Measurements from ENCODE around the gene TULP3.

Gene TULP3

GRCh38 chr12:2892246-2892645 lies 1.6 kb downstream of the TULP3 start:
- peaks cover 30% of the 10 kb centered on the region for H3K36me3 Mint-ChIP-seq (ENCODE audit: low read depth)
- no peaks in the 10 kb centered on the region for H3K27me3 Mint-ChIP-seq
- no peaks in the 10 kb centered on the region for H3K9me3 Mint-ChIP-seq
- peak overlapping the region; percentile 91 for H3K4me3 Mint-ChIP-seq
- H3K27ac Mint-ChIP-seq = no peak overlapping the region
- H3K4me1 Mint-ChIP-seq (ENCODE audit: low read depth) = peaks cover 38% of the 10 kb centered on the region
- no peak for DNase-seq

GRCh38 chr12:2893007-2893406 lies 2.3 kb downstream of the TULP3 start:
- peaks cover 36% of the 10 kb centered on the region for H3K4me1 Mint-ChIP-seq (ENCODE audit: low read depth)
- no peaks in the 10 kb centered on the region for H3K27me3 Mint-ChIP-seq
- no peak for DNase-seq
- no peak overlapping the region for H3K4me3 Mint-ChIP-seq
- H3K27ac Mint-ChIP-seq = no peak overlapping the region
- H3K36me3 Mint-ChIP-seq (ENCODE audit: low read depth) = peaks cover 23% of the 10 kb centered on the region
- H3K9me3 Mint-ChIP-seq = no peaks in the 10 kb centered on the region

- H3K4me3 Mint-ChIP-seq = no peak overlapping the region
- H3K9me3 Mint-ChIP-seq = no peaks in the 10 kb centered on the region
- no peaks in the 10 kb centered on the region for H3K27me3 Mint-ChIP-seq
- no peak overlapping the region for H3K27ac Mint-ChIP-seq
- H3K4me1 Mint-ChIP-seq (ENCODE audit: low read depth) = peaks cover 23% of the 10 kb centered on the region
- peaks cover 6% of the 10 kb centered on the region for H3K36me3 Mint-ChIP-seq (ENCODE audit: low read depth)
- no peak for DNase-seq
Measured at GRCh38 chr12:2895051-2895451, 4.4 kb downstream of the TULP3 start.

GRCh38 chr12:2895511-2895910 lies 4.8 kb downstream of the TULP3 start:
- Mint-ChIP-seq H3K4me1 (ENCODE audit: low read depth) (peaks cover 19% of the 10 kb centered on the region), H3K27me3 (no peaks in the 10 kb centered on the region), H3K36me3 (ENCODE audit: low read depth) (peaks cover 3% of the 10 kb centered on the region), H3K27ac (no peak overlapping the region), H3K4me3 (no peak overlapping the region), H3K9me3 (no peaks in the 10 kb centered on the region)
- no peak for DNase-seq

GRCh38 chr12:2897418-2897817 lies 6.7 kb downstream of the TULP3 start:
- DNase-seq = no peak
- Mint-ChIP-seq H3K27ac (no peak overlapping the region), H3K4me3 (no peak overlapping the region), H3K9me3 (no peaks in the 10 kb centered on the region), H3K36me3 (ENCODE audit: low read depth) (no peaks in the 10 kb centered on the region), H3K27me3 (no peaks in the 10 kb centered on the region), H3K4me1 (ENCODE audit: low read depth) (peaks cover 6% of the 10 kb centered on the region)

GRCh38 chr12:2900642-2901041 lies 10.0 kb downstream of the TULP3 start:
- Mint-ChIP-seq H3K9me3 (no peaks in the 10 kb centered on the region), H3K27ac (no peak overlapping the region), H3K36me3 (ENCODE audit: low read depth) (no peaks in the 10 kb centered on the region), H3K4me3 (no peak overlapping the region), H3K27me3 (no peaks in the 10 kb centered on the region), H3K4me1 (ENCODE audit: low read depth) (no peaks in the 10 kb centered on the region)
- DNase-seq = no peak

- Mint-ChIP-seq H3K27ac (no peak overlapping the region), H3K27me3 (no peaks in the 10 kb centered on the region), H3K4me3 (no peak overlapping the region), H3K9me3 (no peaks in the 10 kb centered on the region), H3K4me1 (ENCODE audit: low read depth) (no peaks in the 10 kb centered on the region), H3K36me3 (ENCODE audit: low read depth) (no peaks in the 10 kb centered on the region)
- no peak for DNase-seq
Measured at GRCh38 chr12:2902272-2902880, 11.7 kb downstream of the TULP3 start.

GRCh38 chr12:2904260-2904659 lies 13.6 kb downstream of the TULP3 start:
- no peak overlapping the region for H3K27ac Mint-ChIP-seq
- H3K27me3 Mint-ChIP-seq = no peaks in the 10 kb centered on the region
- H3K4me3 Mint-ChIP-seq = no peak overlapping the region
- H3K9me3 Mint-ChIP-seq = no peaks in the 10 kb centered on the region
- no peak for DNase-seq
- H3K4me1 Mint-ChIP-seq (ENCODE audit: low read depth) = no peaks in the 10 kb centered on the region
- no peaks in the 10 kb centered on the region for H3K36me3 Mint-ChIP-seq (ENCODE audit: low read depth)

- Mint-ChIP-seq H3K4me1 (ENCODE audit: low read depth) (no peaks in the 10 kb centered on the region), H3K36me3 (ENCODE audit: low read depth) (peaks cover 36% of the 10 kb centered on the region), H3K27ac (no peak overlapping the region), H3K4me3 (no peak overlapping the region), H3K9me3 (no peaks in the 10 kb centered on the region), H3K27me3 (no peaks in the 10 kb centered on the region)
- DNase-seq = no peak
Measured at GRCh38 chr12:2912216-2912575, 21.5 kb downstream of the TULP3 start.

- Mint-ChIP-seq H3K4me3 (no peak overlapping the region), H3K36me3 (ENCODE audit: low read depth) (peaks cover 39% of the 10 kb centered on the region), H3K27me3 (no peaks in the 10 kb centered on the region), H3K4me1 (ENCODE audit: low read depth) (peaks cover 6% of the 10 kb centered on the region), H3K9me3 (no peaks in the 10 kb centered on the region), H3K27ac (no peak overlapping the region)
- DNase-seq = no peak
Measured at GRCh38 chr12:2919249-2919648, 28.6 kb downstream of the TULP3 start.

- Mint-ChIP-seq H3K27ac (peak overlapping the region; percentile 71), H3K27me3 (no peaks in the 10 kb centered on the region)
- DNase-seq = no peak
Measured at GRCh38 chr12:2922329-2922728, 31.6 kb downstream of the TULP3 start.

GRCh38 chr12:2923057-2923456 lies 32.4 kb downstream of the TULP3 start:
- H3K4me3 Mint-ChIP-seq = no peak overlapping the region
- H3K36me3 Mint-ChIP-seq (ENCODE audit: low read depth) = peaks cover 50% of the 10 kb centered on the region
- H3K27ac Mint-ChIP-seq = no peak overlapping the region
- no peak for DNase-seq
- no peaks in the 10 kb centered on the region for H3K27me3 Mint-ChIP-seq
- H3K4me1 Mint-ChIP-seq (ENCODE audit: low read depth) = peaks cover 16% of the 10 kb centered on the region
- no peaks in the 10 kb centered on the region for H3K9me3 Mint-ChIP-seq

More at GRCh38 chr12:2922329-2922728, 31.6 kb downstream of the TULP3 start:
- Mint-ChIP-seq H3K9me3 (no peaks in the 10 kb centered on the region), H3K36me3 (ENCODE audit: low read depth) (peaks cover 44% of the 10 kb centered on the region), H3K4me3 (no peak overlapping the region), H3K4me1 (ENCODE audit: low read depth) (peaks cover 16% of the 10 kb centered on the region)

GRCh38 chr12:2924019-2924418 lies 33.3 kb downstream of the TULP3 start:
- no peaks in the 10 kb centered on the region for H3K27me3 Mint-ChIP-seq
- peaks cover 16% of the 10 kb centered on the region for H3K4me1 Mint-ChIP-seq (ENCODE audit: low read depth)
- peaks cover 50% of the 10 kb centered on the region for H3K36me3 Mint-ChIP-seq (ENCODE audit: low read depth)
- H3K4me3 Mint-ChIP-seq = no peak overlapping the region
- H3K27ac Mint-ChIP-seq = no peak overlapping the region
- H3K9me3 Mint-ChIP-seq = no peaks in the 10 kb centered on the region
- no peak for DNase-seq

GRCh38 chr12:2925322-2925995 lies 34.8 kb downstream of the TULP3 start:
- DNase-seq = no peak
- H3K9me3 Mint-ChIP-seq = no peaks in the 10 kb centered on the region
- H3K4me1 Mint-ChIP-seq (ENCODE audit: low read depth) = peaks cover 16% of the 10 kb centered on the region
- no peak overlapping the region for H3K4me3 Mint-ChIP-seq
- peak overlapping the region; percentile 1 for H3K27ac Mint-ChIP-seq
- H3K36me3 Mint-ChIP-seq (ENCODE audit: low read depth) = peaks cover 55% of the 10 kb centered on the region
- no peaks in the 10 kb centered on the region for H3K27me3 Mint-ChIP-seq

- Mint-ChIP-seq H3K36me3 (ENCODE audit: low read depth) (peaks cover 61% of the 10 kb centered on the region), H3K4me1 (ENCODE audit: low read depth) (peaks cover 2% of the 10 kb centered on the region), H3K4me3 (no peak overlapping the region), H3K9me3 (no peaks in the 10 kb centered on the region), H3K27ac (no peak overlapping the region), H3K27me3 (no peaks in the 10 kb centered on the region)
- no peak for DNase-seq
Measured at GRCh38 chr12:2930865-2931264, 40.2 kb downstream of the TULP3 start.

Measured in activated T-cell treated with anti-CD3 and anti-CD28 coated beads, Interleukin-2, amount 50 U/mL, for 24 hours (primary cell).